ENCODE results near the gene FREM1. TPM values are rescaled to one million over a fixed set of nuclear protein-coding genes. Genes with fewer than 3 reads are reported as not detected.

Gene FREM1
- total RNA-seq, 1 experiment from 2014 or later: under 0.01 TPM

DNA sequence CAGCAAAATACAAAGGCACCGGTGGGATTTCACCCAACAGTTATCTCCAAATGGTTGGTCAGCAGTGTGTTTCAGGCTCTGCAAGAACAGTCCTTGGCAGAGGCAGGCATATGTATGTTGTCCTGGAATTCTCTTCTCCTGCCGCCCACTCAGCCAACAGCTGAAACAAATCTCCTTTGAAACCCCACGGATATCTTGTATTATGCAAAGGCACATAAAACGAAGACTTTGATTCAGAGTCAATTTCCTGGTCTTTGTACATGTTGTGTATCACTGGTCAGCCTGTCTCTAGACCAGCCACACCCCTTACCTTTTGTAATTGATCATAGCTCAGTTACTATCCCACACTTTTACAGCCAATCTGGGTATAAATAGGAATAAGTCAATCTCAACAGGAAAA, 29.2 kb downstream of the FREM1 start:
- no peak for DNase-seq (ENCODE audit: low spot score)

DNA sequence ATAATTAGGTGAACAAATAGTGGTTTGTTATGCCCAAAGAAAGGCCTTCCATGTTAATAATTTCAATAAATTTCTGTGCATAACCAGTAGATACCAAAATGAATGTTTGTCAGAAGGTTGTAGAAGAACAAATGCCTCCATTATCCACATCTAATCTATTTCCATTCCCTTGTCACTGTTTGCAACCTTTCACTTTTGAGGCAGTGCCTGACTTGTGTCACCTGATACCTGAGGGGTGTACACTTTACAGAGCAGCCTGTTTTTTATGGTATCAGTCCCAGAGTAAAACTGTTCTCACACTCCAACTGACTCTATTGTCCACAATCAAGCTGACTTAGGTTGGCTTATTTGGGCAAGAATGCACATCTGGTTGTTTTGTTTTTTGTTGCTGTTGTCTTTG, 40.1 kb downstream of the FREM1 start:
- no peak for DNase-seq (ENCODE audit: low spot score)

DNA sequence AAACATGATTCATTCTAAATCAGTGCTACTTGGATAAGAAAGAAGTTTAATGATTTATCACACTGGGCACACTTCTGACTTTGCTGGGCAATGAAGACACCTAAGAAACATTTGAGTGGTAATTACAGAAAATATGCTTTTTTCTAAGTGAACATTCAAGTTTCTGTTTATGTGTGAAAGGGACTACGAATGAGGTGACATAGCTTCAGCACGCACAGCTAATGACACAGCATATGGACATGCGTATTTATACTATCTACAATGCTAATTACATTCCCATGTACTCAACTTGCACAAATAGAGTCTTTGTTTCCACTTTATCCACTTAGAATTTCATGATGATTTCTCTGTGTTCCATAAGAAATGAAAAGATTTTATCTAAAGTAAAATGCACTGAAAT, 40.6 kb downstream of the FREM1 start:
- no peak for DNase-seq (ENCODE audit: low spot score)

DNA sequence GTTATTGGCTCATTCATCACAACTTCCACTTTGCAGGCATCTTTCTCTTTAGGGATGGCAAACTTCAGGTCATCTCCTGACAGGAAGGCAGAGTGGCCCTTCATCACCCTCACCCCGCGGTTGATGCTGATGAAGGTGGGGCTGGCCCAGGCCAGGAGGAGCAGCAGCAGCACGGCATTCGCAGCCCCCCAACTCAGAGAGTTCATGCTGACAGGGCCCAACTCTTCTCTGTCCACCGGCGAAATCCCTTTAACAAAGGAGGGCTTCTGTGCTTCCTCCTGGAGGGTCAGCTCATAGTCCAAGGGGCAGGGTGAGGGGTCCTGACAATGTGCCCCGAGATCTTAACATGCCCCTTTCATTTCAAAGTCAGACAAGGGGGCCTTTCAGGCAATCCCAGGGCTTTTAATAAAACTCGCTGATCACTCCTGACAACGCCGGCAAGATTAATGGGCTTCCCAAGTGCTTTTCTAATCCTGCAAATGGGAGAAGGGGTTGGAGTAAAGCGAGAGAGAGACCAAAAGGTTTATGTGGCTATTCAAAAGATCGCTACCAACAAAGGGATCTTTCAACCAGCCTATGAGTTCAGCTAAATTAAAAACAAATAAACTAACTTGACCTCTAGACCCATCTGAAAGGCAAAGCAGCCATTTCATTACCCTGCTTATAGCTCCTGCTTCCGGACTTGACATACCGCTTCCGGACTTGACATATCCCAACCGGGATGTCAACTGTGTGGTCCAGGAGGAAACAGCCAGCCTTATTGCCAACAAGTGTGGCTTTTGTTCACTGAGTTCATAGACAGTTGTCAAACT, 41.2 kb downstream of the FREM1 start:
- no peak for DNase-seq (ENCODE audit: low spot score)

DNA sequence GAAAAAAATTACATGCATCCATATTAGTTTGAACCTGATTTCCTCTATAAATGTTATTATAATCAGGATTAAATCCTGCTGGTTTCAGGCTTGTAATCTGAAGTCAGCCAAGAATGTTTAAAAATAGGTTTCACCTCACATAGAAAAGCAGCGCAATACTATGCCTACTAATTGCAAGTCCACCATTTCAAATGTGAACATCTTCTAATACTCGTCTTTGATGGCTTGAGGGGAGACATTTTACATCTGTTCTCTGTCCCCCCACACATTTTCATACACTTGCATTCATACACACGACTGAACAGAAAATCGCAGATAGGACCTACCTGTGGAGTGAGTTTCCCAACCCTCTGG, 41.8 kb downstream of the FREM1 start:
- no peak for DNase-seq (ENCODE audit: low spot score)

DNA sequence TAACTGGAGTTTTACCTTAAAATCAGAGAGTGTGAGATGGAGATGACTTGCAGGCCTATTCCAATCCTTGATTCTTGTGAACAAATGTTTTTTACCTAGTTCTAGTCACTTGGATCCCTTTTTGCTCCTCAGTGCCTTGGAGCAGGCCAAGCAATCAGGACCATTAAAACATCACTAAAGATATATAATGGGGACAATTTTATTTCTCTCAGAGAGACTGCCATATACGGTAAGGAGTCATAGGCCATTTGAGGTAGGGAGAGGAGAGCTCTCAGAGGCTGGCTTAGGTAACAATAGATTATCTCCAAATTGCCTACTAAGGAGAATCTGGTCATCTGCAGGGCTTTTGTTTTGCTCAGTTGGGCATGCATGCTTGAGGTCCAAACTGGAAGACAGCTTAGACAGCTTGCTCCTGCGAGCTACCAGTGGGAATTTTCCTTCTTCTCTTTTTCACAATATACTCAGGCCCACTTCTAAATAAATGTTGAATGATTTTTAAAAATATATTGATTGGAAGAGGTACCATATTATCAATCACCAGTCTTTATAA, 44.0 kb downstream of the FREM1 start:
- no peak for DNase-seq (ENCODE audit: low spot score)

DNA sequence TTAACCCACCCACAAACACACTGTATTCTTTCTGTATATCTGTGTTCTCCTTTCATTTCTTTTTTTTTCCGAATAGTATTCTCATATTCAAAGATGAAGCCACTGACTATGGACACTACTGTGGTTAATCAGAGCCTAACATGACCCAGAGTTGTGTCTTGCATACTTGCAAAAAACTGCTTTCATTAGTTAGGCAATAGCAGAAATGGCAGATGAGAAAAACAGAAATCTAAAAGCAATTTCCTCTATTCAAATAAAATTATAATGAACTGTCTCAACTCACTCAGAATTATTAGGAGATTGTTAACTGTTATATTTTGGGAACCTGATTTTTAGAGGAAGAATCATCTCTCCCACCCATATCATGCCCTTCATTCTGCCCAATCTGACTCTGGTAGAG, 45.9 kb downstream of the FREM1 start:
- no peak for DNase-seq (ENCODE audit: low spot score)

DNA sequence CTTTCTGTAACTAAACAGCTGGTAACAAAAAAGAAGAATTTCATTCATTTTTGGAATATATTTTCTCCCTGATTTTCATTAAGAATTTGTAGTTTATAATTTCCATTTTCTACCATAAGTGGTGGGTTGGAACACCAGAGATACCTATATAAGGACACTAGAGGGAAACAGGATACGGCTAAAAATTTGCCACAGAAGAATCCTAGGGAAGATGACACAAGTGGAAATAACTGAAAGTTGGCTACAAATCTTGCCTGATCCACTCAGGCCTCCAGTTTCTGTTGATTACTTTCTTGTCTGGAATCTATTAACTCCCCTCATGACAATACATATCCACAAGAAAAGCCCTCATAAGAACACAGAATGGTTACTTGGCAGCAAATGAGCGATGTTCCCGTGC, 46.8 kb downstream of the FREM1 start:
- DNase-seq (ENCODE audit: low spot score): no peak

DNA sequence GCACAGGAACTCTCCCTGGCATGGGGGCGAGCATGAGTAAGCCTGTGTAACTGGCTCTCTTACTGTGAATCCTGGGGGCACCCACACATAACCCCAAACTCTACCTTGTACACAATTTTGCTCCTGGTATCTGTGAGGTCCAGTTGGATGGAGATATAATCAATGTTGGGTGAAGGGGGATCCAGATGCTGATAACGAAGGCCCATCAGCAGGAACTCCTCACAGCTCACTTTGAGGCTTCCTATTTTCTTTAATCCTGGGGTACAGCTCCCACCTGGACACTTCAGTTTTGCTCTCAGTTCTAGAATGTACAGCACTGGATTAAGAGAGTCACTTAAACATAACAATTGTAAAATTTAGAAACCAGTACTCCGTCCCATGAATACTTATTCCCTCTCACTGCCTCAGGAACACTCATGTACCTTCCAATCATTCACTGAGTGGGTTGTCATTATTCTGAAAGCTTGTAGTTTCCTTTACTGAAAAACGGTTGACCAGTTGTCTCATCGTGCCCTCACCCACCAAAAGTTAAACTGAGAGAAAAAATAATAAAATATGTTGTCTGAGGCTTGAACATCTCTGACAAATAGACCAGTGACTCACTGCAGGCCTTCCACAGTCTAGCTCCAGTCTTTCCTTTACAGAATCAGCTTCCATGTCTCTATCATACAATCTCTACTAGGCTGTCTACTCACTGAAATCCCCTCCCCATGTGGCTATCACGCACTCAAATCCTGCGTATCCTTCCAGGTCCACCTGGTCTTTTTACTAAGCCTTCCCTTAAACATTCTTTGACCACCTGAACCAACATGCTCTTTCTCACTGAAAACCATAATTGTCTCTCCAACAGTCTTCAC, 52.6 kb downstream of the FREM1 start:
- DNase-seq (ENCODE audit: low spot score): no peak

DNA sequence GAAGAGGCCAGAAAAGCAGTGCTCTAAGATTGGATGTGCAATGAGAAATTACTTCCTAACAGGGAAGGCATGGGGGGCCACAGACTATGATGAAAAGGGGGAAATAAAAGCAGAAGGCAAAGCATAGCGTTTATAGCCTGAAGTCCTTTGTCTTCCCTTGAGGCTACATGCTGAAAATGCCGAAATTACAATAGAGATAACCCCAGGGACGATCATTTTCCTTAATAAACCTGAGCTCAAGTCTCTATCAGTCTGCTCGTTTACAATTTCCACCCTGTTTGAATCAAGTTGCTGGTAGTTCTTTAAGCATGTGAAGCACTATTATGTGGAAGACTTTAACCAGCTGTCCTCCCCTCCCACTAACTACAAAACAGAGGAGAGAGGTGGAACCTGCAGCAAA, 60.4 kb downstream of the FREM1 start:
- DNase-seq (ENCODE audit: low spot score): no peak

DNA sequence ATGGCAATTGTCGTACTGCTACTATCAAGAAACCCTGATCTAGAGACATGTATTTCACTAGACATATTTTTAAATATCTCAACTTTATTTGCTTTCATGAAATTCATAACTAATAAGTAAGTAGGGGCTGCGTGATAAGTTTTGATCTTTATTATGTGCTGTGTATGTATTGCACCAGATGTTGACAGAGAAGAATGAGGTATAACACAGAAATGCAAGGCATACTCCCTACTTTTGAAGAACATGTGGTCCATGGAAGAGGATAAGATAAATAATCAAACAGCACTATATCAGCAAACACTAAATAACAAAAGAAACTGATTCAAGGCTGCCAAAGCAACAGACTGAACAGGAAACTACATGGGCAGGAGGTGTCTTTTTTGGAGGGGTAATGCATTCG, 60.9 kb downstream of the FREM1 start:
- no peak for DNase-seq (ENCODE audit: low spot score)

DNA sequence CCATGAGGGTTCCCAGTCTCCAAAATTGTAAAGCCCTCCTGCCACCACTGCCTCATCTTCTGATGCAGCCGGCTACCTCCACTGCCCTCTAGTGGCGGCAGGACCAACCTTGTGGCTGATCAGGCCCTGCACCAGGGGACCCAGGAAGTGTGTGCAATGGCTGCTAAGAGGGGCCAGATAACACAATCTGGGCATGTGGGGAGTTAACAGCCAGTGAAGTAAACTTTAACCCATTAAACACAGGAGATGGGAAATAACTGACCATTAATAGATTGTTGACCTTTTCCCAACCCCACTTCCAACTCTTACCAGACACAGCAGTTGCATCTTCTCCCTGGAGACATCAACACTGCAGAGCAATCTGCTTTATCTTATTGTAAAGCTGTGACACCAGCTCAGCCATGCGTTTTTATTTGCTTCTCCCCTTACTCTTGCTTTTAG, 63.3 kb downstream of the FREM1 start:
- peak; percentile 59 for DNase-seq (ENCODE audit: low spot score)

DNA sequence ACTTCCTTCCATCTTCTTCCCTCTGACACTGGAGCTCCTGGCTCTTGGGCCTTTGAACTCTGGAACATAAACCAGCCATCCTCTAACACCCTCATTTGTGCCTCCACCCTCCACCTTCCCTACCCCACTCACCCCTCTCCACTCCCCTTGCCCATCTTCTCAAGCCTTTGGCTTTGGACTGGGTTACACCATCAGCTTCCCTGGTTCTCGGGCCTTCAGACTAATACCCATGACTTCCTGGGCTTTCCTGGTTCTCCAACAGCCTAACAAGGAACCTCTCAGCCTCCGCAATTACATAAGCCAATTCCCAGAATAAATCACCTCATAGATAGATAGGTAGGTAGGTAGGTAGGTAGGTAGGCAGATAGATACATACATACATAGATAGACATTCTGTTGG, 67.1 kb downstream of the FREM1 start:
- DNase-seq (ENCODE audit: low spot score): no peak

DNA sequence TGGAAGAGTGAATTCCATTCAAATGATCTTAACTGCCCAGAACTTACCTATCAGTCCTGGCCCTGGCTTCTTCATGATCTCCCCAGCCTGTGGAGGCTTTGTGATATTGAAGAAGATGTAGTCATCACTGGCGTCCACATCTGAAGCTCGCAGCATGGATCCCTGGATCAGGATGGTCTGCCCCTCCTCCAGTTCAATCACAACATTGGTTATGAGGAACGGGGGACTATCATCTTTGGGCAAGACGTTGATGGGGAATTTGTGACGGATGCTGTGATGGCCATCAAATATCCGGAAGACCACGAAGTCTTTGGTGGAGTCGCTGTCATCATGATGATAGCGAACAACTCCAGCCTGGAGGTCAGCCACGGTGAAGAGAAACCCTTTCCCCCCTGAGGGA, 68.0 kb downstream of the FREM1 start:
- no peak for DNase-seq (ENCODE audit: low spot score)

DNA sequence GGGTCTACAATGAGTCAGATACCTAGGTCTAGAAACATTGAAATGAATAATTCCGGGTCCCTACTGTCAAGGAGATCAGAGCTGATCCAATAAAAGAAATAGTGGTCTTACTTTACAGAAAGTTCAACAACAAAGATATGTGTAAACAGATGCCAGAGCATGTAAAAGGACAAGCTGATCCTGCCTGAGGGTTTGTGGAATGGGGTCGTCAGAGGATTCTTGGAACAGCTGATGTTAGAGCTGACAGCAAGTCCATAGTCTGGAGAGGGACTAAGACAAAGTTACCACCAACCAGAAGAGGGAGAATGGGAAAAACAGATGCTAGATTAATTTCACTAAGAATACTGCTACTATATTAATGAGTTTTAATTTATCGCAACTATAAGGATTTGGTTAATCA, 71.5 kb downstream of the FREM1 start:
- no peak for DNase-seq (ENCODE audit: low spot score)

DNA sequence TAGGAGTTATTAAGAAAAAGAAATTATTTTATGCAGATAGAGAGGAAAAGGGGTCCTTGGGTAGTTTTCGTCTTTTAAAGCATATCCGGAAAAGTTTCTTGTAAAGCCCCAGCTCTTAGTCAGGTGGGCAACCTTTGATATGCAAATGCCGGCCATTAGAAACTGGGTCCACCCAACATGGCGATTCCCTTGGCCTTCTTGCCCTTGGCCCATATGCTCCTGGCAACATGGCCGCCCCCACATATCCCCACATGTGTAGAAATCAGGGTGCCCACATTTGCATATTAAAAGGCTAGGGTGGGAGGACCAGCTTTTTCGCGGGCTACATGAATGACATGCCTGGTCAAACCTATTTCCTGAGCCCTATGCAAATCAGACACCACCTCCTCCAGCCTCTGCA, 73.3 kb downstream of the FREM1 start:
- no peak for DNase-seq (ENCODE audit: low spot score)

DNA sequence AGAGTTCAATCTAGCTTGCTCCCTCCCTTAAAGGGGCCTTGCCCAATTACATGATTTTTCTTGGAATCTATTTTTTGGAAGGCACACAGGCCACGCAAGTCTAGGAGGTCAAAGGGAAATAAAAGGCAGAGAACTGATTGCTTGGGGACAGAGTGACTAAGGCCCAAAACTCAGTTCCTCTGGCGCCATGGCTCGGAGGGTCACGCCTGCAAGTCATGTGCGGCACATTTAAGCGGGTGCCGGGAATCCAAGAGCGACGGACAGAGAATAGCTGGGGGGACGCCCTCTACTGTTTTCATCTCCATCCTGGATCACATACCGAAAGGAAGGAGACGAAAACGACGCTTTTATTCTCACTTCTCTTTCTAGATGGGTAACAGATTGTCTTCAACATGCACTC, 78.6 kb downstream of the FREM1 start:
- DNase-seq (ENCODE audit: low spot score): no peak

DNA sequence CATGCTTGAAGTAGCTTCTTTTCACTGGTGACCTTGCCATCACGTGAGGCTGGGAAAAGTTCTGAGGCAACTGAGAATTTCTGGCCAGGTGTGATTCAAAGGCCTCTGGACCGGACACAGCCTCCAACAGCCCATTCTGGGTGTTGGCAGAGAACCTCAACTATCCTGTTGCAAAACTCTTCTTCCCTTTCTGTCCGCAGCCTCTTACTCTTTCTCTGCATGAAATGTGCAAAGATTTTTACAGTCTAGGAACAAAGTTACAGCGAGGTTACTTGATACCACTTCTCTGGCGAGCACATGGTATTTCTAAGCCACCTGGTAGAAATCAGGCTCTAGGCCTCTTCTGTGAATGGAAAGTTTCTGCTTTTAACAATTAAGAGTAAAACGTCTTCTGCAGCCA, 79.2 kb downstream of the FREM1 start:
- no peak for DNase-seq (ENCODE audit: low spot score)

DNA sequence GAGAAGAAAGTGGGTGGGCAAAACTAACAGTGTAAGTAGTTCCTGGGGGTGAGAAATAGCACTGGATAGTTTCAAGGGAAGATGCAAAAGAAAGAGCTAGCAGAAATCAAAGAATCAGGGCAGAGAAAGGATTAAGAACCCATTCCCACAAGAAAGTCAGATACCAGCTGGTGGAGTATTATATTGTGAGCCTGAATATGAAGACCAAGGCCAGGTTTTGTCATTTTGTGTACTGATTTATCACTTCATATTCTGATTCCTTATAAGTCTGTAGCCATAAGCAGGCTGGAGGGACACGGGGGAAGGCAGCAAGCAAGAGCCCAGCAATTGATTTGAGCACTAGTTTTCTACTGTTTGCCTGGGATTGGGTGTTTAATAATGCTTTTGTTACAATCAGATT, 80.2 kb downstream of the FREM1 start:
- DNase-seq (ENCODE audit: low spot score): no peak

DNA sequence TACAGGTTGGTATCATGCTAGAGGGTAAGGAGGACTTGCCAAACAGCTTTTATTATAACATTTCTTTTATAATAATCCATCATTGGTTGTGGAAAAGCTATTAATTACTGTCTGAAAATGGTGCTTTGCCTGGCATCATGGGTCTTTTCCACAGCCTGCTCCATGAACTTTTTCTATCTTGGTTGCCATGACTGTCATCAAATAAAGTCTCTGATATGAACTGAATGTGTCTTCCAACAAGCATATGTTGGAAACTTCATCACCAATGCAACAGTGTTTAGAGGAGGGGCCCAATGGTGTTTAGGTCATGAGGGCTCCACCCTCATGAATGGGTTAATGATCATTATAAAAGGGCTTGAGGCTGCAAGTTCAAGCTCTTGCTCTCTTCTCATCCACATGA, 81.0 kb downstream of the FREM1 start:
- no peak for DNase-seq (ENCODE audit: low spot score)

DNA sequence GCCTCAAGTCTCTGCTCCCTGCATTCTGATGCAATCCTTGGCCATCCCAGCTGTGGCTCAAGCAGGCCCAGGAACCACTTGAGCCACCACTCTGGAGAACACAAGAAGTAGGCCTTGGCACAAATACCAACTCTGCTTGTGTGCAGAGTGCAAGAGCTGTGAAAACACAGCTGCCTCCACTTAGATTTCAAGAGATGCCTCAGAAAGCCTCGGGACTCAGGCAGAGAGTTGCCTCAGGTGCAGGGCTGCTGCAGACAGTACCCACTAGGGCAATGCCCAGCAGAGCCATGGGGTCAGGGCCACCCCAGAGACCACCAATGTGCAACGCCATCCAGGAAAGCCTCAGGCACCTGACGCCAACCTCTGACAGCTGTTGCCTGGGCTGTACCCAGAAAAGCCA, 82.4 kb downstream of the FREM1 start:
- DNase-seq (ENCODE audit: low spot score): no peak

DNA sequence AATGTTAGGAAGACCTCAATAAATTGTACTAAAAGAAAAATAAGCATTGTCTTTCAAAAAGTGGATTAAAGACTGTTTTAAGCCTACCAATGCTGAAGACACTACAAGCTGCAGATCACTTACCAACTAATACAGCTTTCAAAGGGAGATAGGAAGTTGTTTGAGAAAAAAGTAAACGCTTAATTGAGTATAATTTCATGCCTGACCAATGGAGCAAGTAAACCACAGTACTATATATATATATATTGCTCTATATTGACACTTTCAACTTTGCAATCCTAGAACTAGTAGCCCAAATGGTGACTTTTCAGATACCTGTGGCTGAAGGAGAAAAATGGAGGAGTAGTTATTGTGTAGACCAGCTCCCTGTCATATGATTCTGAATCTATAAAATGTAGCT, 85.7 kb downstream of the FREM1 start:
- no peak for DNase-seq (ENCODE audit: low spot score)

DNA sequence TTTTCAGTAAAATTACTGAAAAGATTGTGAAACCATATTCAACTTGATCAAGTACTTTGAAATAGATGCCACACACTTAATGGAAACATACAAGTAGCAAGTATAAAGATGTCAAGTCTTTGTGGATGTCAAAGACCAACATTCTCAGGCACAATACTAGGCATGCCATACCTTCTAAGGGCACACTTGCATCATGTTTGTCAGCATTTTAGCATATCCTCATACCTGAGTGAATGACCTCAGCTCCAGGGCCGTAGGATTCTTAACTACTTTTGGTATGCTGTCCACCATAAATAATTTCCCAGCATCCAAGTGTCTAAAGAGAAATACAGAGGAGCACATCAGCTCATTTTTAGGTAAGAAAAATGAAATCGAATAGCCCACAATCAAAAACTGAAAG, 86.4 kb downstream of the FREM1 start:
- no peak for DNase-seq (ENCODE audit: low spot score)

All from HT-29 (cell line).